HEK293 (cell line): ENCODE data around the gene DPF3.

ENCODE experiments used
- CTCF ChIA-PET: fragments of 350-600 bp; formaldehyde crosslinking; extraction: SDS; loops from one replicate; lab custom pipeline; 2021; ENCODE audit warnings: antibody characterized with exemption; lab: Yijun Ruan, JAX
- POLR2A ChIA-PET: fragments of 300-600 bp; formaldehyde crosslinking; extraction: SDS; loops from one replicate; lab custom pipeline; 2020; ENCODE audit warnings: antibody characterized with exemption, inconsistent platforms; lab: Yijun Ruan, JAX
- H3K27ac ChIP-seq: fragments of 200-500 bp; sonication (Bioruptor generic); 2 replicates; pipeline ENCODE4 v1.5.1; 2014; ENCODE audit warnings: low read depth, low read length, control low read depth, inconsistent platforms; ENCODE audit errors: extremely low read depth
- H3K36me3 ChIP-seq, 2 experiments: fragments of 200-500 bp in 1 of 2; sonication (Bioruptor generic) in 1 of 2; 1 replicate in 1 of 2; 2 replicates in 1 of 2; pipeline ENCODE4 v1.5.1; 2014 to 2017; ENCODE audit warnings: inconsistent platforms in 2 of 2, low read length in 2 of 2; ENCODE audit not compliant: control insufficient read depth in 2 of 2, insufficient read depth in 1 of 2
- H3K4me1 ChIP-seq: fragments of 200-500 bp; sonication (Bioruptor generic); 2 replicates; pipeline ENCODE4 v1.5.1; 2014; ENCODE audit warnings: mild to moderate bottlenecking, low read length, inconsistent platforms; ENCODE audit not compliant: control insufficient read depth, insufficient read depth
- H3K4me3 ChIP-seq: 2 replicates; pipeline ENCODE4 v1.5.1; 2011; ENCODE audit warnings: low read depth, mild to moderate bottlenecking, control low read depth, low read length, moderate library complexity
- H3K9me3 ChIP-seq: fragments of 200-500 bp; sonication (Bioruptor generic); 2 replicates; pipeline ENCODE4 v1.5.1; 2014; ENCODE audit warnings: low read depth, low read length, inconsistent platforms; ENCODE audit not compliant: control insufficient read depth, insufficient read depth
- FEZF1 ChIP-seq: fragments of 450-650 bp; formaldehyde crosslinking; IDR thresholded peaks from 2 replicates; pipeline ENCODE4 v1.5.1; 2016; ENCODE audit warnings: missing biosample characterization, missing genetic modification characterization
- KLF1 ChIP-seq: fragments of 450-650 bp; formaldehyde crosslinking; IDR thresholded peaks from 2 replicates; pipeline ENCODE4 v1.5.1; 2016; ENCODE audit warnings: missing biosample characterization, missing genetic modification characterization
- OSR2 ChIP-seq: fragments of 450-650 bp; formaldehyde crosslinking; IDR thresholded peaks from 2 replicates; pipeline ENCODE4 v1.5.1; 2016; ENCODE audit warnings: missing biosample characterization, missing genetic modification characterization
- SETDB1 ChIP-seq: IDR thresholded peaks from one replicate; pipeline ENCODE4 v1.6.1; 2017; ENCODE audit warnings: mild to moderate bottlenecking, low read length, moderate library complexity, mixed read lengths; ENCODE audit not compliant: insufficient read length
- TSHZ1 ChIP-seq: fragments of 450-650 bp; formaldehyde crosslinking; IDR thresholded peaks from 2 replicates; pipeline ENCODE4 v1.5.1; 2016; ENCODE audit warnings: missing biosample characterization, missing genetic modification characterization, borderline replicate concordance
- ZBTB21 ChIP-seq: fragments of 450-650 bp; formaldehyde crosslinking; IDR thresholded peaks from 2 replicates; pipeline ENCODE4 v1.5.1; 2017; ENCODE audit warnings: missing biosample characterization, missing genetic modification characterization
- ZBTB48 ChIP-seq: fragments of 450-650 bp; formaldehyde crosslinking; IDR thresholded peaks from 2 replicates; pipeline ENCODE4 v1.5.1; 2016; ENCODE audit warnings: missing biosample characterization, missing genetic modification characterization
- ZBTB6 ChIP-seq: fragments of 450-650 bp; formaldehyde crosslinking; IDR thresholded peaks from 2 replicates; pipeline ENCODE4 v1.5.1; 2017; ENCODE audit warnings: missing biosample characterization, missing genetic modification characterization
- ZFP3 ChIP-seq: fragments of 450-650 bp; formaldehyde crosslinking; IDR thresholded peaks from 2 replicates; pipeline ENCODE4 v1.5.1; 2016; ENCODE audit warnings: low read depth, missing biosample characterization, missing genetic modification characterization
- ZNF148 ChIP-seq: fragments of 450-650 bp; formaldehyde crosslinking; IDR thresholded peaks from 2 replicates; pipeline ENCODE4 v1.5.0; 2017; ENCODE audit warnings: missing biosample characterization, missing genetic modification characterization, borderline replicate concordance
- ZNF175 ChIP-seq: fragments of 450-650 bp; formaldehyde crosslinking; IDR thresholded peaks from 2 replicates; pipeline ENCODE4 v1.5.1; 2016; ENCODE audit warnings: missing biosample characterization, missing genetic modification characterization
- ZNF2 ChIP-seq: fragments of 450-650 bp; formaldehyde crosslinking; IDR thresholded peaks from 2 replicates; pipeline ENCODE4 v1.5.1; 2016; ENCODE audit warnings: missing biosample characterization, missing genetic modification characterization
- ZNF366 ChIP-seq: fragments of 450-650 bp; formaldehyde crosslinking; conservative IDR thresholded peaks from 2 replicates; pipeline ENCODE4 v1.5.1; 2016; ENCODE audit warnings: missing biosample characterization, missing genetic modification characterization
- ZNF423 ChIP-seq: fragments of 450-650 bp; formaldehyde crosslinking; IDR thresholded peaks from 2 replicates; pipeline ENCODE4 v1.5.1; 2016; ENCODE audit warnings: missing biosample characterization, missing genetic modification characterization
- ZNF449 ChIP-seq: fragments of 450-650 bp; formaldehyde crosslinking; IDR thresholded peaks from 2 replicates; pipeline ENCODE4 v1.5.1; 2017; ENCODE audit warnings: missing biosample characterization, mild to moderate bottlenecking, missing genetic modification characterization, moderate library complexity
- ZNF473 ChIP-seq: fragments of 450-650 bp; formaldehyde crosslinking; IDR thresholded peaks from 2 replicates; pipeline ENCODE4 v1.5.1; 2017; ENCODE audit warnings: missing biosample characterization, missing genetic modification characterization
- ZNF521 ChIP-seq: fragments of 450-650 bp; formaldehyde crosslinking; IDR thresholded peaks from 2 replicates; pipeline ENCODE4 v1.5.1; 2017; ENCODE audit warnings: missing biosample characterization, mild to moderate bottlenecking, missing genetic modification characterization
- ZNF530 ChIP-seq: fragments of 450-650 bp; formaldehyde crosslinking; IDR thresholded peaks from 2 replicates; pipeline ENCODE4 v1.5.1; 2016; ENCODE audit warnings: low read depth, missing biosample characterization, missing genetic modification characterization
- ZNF548 ChIP-seq: fragments of 450-650 bp; formaldehyde crosslinking; IDR thresholded peaks from 2 replicates; pipeline ENCODE4 v1.5.1; 2016; ENCODE audit warnings: missing biosample characterization, missing genetic modification characterization
- ZNF560 ChIP-seq: fragments of 450-650 bp; formaldehyde crosslinking; IDR thresholded peaks from 2 replicates; pipeline ENCODE4 v1.5.1; 2017; ENCODE audit warnings: missing biosample characterization, missing genetic modification characterization, borderline replicate concordance
- ZNF561 ChIP-seq: fragments of 450-650 bp; IDR thresholded peaks from 2 replicates; pipeline ENCODE4 v1.5.1; 2018; ENCODE audit warnings: missing biosample characterization, missing genetic modification characterization, borderline replicate concordance
- ZNF610 ChIP-seq: fragments of 450-650 bp; formaldehyde crosslinking; IDR thresholded peaks from 2 replicates; pipeline ENCODE4 v1.5.1; 2016; ENCODE audit warnings: missing biosample characterization, missing genetic modification characterization, borderline replicate concordance
- ZNF629 ChIP-seq: fragments of 450-650 bp; formaldehyde crosslinking; IDR thresholded peaks from 2 replicates; pipeline ENCODE4 v1.5.1; 2017; ENCODE audit warnings: missing biosample characterization, missing genetic modification characterization
- ZNF664 ChIP-seq: fragments of 450-650 bp; formaldehyde crosslinking; IDR thresholded peaks from 2 replicates; pipeline ENCODE4 v1.5.1; 2016; ENCODE audit warnings: missing biosample characterization, missing genetic modification characterization
- ZNF677 ChIP-seq: fragments of 450-650 bp; IDR thresholded peaks from 2 replicates; pipeline ENCODE4 v1.5.0; 2018; ENCODE audit warnings: missing biosample characterization, mild to moderate bottlenecking, missing genetic modification characterization, moderate library complexity
- ZNF792 ChIP-seq: fragments of 450-650 bp; formaldehyde crosslinking; IDR thresholded peaks from 2 replicates; pipeline ENCODE4 v1.5.1; 2016; ENCODE audit warnings: missing biosample characterization, missing genetic modification characterization
- ZSCAN30 ChIP-seq: fragments of 450-650 bp; IDR thresholded peaks from 2 replicates; pipeline ENCODE4 v1.5.1; 2018; ENCODE audit warnings: missing biosample characterization, mild to moderate bottlenecking, missing genetic modification characterization, moderate library complexity
- ZSCAN5A ChIP-seq: fragments of 450-650 bp; formaldehyde crosslinking; IDR thresholded peaks from 2 replicates; pipeline ENCODE4 v1.5.1; 2016; ENCODE audit warnings: missing biosample characterization, missing genetic modification characterization

Gene DPF3

GRCh38 chr14:72636871-72637270 lies 257.0 kb downstream of the DPF3 start:
- Histone ChIP-seq H3K4me1 (no peaks in the 10 kb centered on the region), H3K4me3 (no peak overlapping the region), H3K27ac (no peak overlapping the region), H3K36me3 (no peaks in the 10 kb centered on the region), H3K9me3 (no peaks in the 10 kb centered on the region)
- CTCF ChIA-PET: no interaction called here
- POLR2A ChIA-PET: no interaction called here
- TF ChIP-seq ZBTB48 (no peak), FEZF1 (no peak), TSHZ1 (tag by site-specific recombination) (no peak), ZNF175 (tag by site-specific recombination) (no peak), KLF1 (no peak), ZNF548 (tag by site-specific recombination) (no peak), ZNF664 (tag by site-specific recombination) (no peak), ZNF561 (no peak), ZNF629 (no peak), ZNF148 (tag by site-specific recombination) (no peak), ZNF792 (no peak), OSR2 (tag by site-specific recombination) (no peak), ZNF423 (no peak), ZNF449 (tag by site-specific recombination) (no peak), ZSCAN5A (tag by site-specific recombination) (no peak), ZNF366 (tag by site-specific recombination) (no peak), ZBTB6 (tag by site-specific recombination) (no peak)

GRCh38 chr14:72636094-72636493 lies 257.8 kb downstream of the DPF3 start:
- H3K4me3 ChIP-seq: no peak overlapping the region
- POLR2A ChIA-PET: no interaction called here
- no peaks in the 10 kb centered on the region for H3K36me3 ChIP-seq
- no peaks in the 10 kb centered on the region for H3K9me3 ChIP-seq
- CTCF ChIA-PET: interaction anchor here (1.1 kb wide), 1 partner anchor 9 kb away, joined by 6 read pairs; no protein-coding TSS in a partner anchor
- no peak overlapping the region for H3K27ac ChIP-seq
- H3K4me1 ChIP-seq: no peaks in the 10 kb centered on the region
- TF ChIP-seq ZNF792 (no peak), ZNF610 (tag by site-specific recombination) (no peak), OSR2 (tag by site-specific recombination) (no peak), ZBTB21 (tag by site-specific recombination) (no peak), ZNF2 (tag by site-specific recombination) (no peak), ZNF473 (no peak), ZNF521 (tag by site-specific recombination) (no peak), ZFP3 (no peak), ZNF677 (tag by site-specific recombination) (no peak), ZNF629 (no peak), ZNF530 (no peak), ZSCAN30 (tag by site-specific recombination) (no peak), ZNF560 (tag by site-specific recombination) (no peak), ZNF175 (tag by site-specific recombination) (no peak), SETDB1 (no peak)
